UCSD-AML1 (cell line): ENCODE results near the gene B3GNT4.
"Not testable (repeated sequence)": the region's sequence is repeated elsewhere in the genome, so short reads cannot be mapped to it uniquely, and the experiment has no call there.

ENCODE experiments used
- DNase-seq: peaks from one replicate; lab custom pipeline; 2025; ENCODE audit not compliant: unreplicated experiment; lab: John Stamatoyannopoulos, UW

B3GNT4 gene

GRCh38 chr12:122187466-122187865 is 16.0 kb upstream of the B3GNT4 start:
- DNase-seq = no peak

DNA sequence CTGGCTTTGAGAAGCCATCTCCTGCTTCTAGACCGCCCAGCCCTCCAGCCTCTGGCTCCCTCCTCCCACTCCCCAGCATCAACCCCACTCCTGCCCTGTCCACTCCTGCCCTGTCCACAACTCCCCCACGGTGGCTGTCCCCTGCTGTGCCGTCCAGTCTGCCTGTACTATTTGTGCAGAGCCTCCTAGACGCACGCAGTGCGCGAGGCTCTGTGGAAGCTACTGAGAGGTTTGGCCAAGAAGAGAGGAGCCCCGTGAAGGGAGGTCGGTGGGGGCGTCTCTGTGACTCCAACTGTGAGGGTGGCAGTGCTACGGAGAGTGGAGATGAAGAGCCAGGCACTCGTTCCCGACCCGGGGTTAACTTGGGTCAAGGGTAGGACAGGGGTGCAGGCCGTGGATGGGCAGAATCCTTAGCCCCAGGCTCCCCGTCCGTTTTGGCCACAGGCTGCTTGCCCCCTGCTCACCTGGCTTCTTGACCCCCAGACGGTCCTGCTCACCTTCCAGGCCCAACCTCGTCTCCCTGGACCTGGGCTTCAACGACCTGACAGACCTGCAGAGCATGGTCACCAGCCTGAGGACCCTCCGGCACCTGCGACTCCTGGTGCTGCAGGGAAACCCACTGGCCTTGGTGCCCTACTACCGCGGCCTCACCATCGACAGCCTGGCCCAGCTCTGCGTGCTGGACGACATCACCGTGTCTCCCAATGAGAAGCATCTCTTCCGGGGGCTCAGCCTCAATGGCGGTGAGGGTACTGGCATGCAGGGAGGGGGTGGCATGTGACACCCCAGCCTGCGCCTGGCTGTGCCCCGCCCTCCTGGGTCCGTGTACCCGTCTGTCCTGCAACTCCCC is 13.7 kb upstream of the B3GNT4 start:
- DNase-seq = no peak

DNA sequence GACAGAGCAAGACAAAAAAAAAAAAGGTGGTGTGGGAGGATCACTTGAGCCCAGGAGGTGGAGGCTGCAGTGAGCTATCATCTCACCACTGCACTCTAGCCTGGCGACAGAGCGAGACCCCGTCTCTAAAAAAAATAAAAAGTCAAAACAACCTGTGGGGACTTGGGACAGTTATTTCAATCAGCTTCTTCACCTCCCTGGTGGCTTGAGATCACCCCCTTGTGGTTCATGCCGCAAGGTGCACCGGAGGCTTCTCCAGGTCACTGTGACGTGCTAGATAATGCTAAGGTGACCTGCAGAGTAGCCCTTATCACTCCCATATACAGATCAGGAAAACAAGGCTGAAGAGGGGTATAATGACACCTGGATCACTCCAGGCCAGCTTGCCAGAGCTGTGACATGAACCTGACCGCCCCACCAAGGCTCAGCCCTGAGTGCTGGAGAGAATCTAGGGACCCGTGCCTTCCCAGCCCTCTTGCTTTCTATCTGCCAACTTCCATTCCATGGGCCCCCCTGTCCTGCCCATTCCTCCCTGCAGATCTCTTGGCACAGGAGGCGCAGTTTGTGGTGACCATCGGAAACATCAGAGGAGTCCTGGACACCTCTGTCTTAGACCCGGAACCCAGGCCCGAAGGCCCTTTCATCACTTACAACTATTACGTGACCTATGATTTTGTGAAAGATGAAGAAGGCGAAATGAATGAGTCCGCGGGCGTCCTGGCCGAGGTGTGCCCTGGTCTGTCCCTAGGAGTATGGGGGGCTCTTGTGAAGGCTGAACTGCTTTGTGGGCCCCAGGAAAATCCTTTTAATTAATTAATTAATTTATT is 12.5 kb upstream of the B3GNT4 start:
- DNase-seq = peak; percentile 59

DNA sequence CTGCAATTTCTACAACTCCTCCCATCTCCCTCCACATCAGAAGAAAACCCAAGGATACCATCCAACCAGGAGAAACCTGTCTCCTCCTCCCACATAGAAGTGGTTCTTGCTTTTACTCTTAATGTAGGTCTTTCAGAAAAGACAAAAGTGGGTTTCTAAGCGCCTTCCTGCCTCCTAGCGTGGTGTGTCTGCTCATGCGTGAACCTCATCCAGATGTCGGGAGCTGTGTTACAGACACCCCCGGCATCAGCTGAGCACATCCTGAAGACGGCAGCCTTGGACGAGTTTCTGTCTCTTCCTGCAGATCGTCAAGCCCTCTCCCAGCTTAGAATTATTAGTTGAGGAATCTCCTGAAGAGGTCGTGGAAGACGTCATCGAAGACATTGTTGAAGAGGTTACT is 11.1 kb upstream of the B3GNT4 start:
- DNase-seq = no peak

GRCh38 chr12:122194804-122195203 is 8.7 kb upstream of the B3GNT4 start:
- no peak for DNase-seq

GRCh38 chr12:122195405-122195804 is 8.1 kb upstream of the B3GNT4 start:
- DNase-seq = no peak

DNA sequence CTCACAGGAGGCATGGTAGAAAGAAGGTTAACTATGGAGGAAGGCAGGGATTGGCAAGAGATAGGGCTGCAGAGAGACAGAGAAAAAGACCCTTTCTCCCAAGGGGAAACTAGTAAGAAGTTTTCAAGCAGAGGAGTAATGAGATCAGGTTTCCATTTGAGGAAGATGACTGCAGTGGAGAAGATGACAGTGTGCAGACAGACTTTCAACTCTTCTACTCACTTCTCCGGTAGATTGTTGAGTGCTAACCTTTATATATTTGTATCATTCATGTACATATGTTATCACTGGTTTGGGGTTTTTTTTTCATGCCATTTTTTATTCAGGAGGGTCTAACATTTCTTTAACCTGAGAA is 5.9 kb upstream of the B3GNT4 start:
- no peak for DNase-seq

DNA sequence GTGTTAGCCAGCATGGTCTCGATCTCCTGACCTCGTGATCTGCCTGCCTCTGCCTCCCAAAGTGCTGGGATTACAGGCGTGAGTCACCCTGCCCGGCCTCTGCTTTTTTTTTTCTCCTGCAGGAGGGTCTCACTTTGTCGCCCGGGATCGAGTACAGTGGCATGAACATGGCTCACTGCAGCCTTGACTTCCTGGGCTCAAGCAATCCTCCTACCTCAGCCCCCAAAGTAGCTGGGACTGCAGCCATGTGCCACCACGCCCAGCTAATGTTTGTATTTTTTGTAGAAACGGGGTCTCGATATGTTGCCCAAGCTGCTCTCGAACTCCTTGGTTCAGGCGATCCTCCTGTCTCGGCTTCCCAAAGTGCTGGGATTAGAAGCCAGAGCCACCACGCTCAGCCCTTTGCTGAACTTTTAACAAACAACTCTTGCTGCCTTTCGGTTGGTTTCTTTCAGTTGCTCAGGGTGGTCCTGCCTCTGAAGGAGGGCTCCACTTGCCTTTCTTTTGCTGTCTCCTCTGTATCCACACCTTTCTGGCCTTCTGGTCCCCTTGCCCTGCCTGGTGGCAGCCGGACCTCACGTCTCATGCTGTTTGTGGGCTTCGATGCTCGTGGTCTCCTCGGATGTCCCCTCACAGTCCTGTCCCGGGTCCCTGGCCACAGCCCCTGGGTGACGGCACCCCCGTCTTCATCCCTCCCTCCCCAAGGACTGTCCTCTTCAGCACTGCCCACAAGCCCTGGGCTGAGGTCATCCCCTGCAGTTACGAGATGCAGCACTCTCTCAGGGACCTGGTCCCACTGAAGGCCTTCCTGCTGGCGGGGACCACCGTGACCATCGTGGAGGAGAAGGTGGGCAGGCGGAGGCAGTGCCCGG is 3.8 kb upstream of the B3GNT4 start:
- no peak for DNase-seq

DNA sequence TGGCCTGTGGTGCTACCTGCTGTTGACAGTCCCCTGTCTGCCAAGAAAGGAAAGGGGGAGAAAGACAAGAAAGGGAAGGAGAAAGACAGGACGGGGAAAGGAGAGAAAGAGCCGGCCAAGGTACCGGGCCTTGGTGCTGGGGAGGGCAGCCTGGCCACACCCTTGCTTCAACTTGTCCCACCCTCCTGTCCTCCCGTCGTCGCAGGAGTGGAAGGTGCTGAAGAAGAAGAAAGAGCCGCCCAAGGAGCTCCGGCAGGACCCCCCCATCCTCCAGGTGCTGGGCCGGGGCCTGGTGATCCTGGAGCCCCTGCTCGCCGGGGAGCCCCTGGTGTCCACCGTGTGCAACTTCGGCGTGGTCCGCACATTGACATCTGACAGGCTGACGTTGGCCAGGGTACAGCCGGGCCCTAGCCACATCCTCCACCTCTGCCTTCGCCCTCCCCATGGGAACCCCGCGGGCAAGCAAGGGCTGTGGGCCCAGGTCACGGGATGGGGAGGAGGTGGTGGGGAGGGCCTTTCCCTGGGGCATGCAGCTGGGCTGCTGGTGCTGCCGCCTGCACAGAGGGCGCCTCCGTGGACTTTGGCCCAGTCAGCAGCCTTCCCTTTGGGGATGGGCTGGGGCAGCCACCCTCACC is 2.9 kb upstream of the B3GNT4 start:
- no peak for DNase-seq

- DNase-seq = no peak
Observed at GRCh38 chr12:122201381-122201780, 2.1 kb upstream of the B3GNT4 start.

DNA sequence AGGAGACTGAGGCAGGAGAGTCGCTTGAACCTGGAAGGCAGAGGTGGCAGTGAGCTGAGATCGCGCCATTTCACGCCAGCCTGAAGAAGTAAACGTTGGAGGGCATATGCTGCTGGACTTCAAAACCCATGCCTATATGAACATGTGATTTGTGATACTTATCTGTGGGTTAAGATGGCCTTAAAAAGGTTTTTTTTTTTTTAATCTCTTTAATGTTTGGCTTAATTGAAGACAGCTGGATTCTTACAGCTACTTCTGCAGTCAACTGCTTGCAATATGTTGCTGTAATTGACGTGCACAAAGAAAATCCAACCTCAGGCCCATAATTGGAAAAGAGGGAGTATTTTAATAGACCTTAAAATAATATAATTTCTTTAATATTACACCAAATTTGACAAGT is 1.5 kb upstream of the B3GNT4 start:
- DNase-seq = no peak

DNA sequence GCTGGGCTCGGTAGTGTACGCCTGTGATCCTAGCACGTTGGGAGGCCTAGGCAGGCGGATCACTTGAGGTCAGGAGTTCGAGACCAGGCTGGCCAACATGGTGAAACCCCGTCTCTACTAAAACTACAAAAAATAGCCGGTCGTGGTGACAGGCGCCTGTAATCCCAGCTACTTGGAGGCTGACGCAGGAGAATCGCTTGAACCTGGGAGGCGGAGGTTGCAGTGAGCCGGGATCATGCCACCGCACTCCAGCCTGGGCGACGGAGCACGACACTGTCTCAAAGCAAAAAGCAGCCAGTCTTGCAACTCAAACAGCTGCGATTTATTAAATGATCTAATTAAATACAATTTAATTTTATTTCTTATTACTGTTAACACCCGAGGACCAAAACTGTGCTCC is 698 bp upstream of the B3GNT4 start:
- not testable (repeated sequence) for DNase-seq

DNA sequence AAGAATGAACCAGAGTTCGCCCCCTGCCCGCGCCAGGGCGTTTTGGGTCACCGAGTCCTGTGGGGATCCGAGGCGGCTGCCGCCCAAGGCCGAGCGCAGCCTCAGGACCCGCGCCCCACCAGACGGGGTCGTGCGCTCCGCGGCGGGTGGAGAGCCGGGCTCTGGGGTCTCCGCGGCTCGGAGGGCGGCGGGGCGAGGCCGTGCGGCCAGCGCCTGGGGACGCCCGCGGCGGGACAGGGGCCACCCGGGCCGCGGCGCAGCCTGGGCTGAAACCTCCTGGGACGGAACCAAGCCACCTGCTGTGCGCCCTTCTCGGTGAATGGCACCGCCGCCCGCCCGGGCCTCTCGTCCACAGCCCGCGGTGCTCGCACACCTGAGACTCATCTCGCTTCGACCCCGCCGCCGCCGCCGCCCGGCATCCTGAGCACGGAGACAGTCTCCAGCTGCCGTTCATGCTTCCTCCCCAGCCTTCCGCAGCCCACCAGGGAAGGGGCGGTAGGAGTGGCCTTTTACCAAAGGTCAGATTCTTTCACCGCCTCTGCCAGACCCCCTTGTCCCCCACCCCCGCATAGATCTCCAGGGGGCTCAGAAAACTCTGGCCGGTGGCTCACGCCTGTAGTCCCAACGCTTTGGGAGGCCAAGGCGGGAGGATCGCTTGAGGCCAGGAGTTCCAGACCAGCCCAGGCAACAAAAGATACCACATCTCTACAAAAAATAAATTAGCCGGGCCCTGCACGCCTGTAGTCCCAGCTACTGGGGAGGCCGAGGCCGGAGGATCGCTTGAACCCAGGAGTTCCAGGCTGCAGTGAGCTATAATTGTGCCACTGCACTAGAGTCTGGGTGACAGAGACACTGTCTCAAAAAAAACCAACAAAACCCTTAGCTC is 901 bp downstream of the B3GNT4 start:
- no peak for DNase-seq

- no peak for DNase-seq
Observed at GRCh38 chr12:122205053-122205925, 1.8 kb downstream of the B3GNT4 start.

DNA sequence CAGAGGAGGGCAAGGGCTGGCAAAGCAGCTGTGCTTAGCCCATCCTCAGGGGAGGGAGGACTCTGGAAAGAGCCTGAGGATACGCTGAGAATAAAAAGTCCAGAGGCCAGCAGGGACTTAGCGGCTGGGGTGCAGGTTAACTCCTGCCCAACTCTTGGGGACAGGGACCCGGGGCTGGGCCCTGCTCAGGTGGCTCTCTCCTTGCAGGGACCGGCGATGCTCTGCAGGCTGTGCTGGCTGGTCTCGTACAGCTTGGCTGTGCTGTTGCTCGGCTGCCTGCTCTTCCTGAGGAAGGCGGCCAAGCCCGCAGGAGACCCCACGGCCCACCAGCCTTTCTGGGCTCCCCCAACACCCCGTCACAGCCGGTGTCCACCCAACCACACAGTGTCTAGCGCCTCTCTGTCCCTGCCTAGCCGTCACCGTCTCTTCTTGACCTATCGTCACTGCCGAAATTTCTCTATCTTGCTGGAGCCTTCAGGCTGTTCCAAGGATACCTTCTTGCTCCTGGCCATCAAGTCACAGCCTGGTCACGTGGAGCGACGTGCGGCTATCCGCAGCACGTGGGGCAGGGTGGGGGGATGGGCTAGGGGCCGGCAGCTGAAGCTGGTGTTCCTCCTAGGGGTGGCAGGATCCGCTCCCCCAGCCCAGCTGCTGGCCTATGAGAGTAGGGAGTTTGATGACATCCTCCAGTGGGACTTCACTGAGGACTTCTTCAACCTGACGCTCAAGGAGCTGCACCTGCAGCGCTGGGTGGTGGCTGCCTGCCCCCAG is 2.8 kb downstream of the B3GNT4 start:
- DNase-seq = no peak

- no peak for DNase-seq
Observed at GRCh38 chr12:122206976-122207375, 3.5 kb downstream of the B3GNT4 start.

- DNase-seq = no peak
Observed at GRCh38 chr12:122207391-122207790, 3.9 kb downstream of the B3GNT4 start.
